Stimulated activated memory B cell treated with anti-CD40 and anti-IgM and Interleukin-4, amounts not matched to agents 10 μg/mL and 1 μg/mL and 100 μg/mL, for 72 hours (primary cell): ENCODE data around the gene GFM2.
"Not testable (repeated sequence)": the region's sequence is repeated elsewhere in the genome, so short reads cannot be mapped to it uniquely, and the experiment has no call there.

Source experiments
- ATAC-seq: fragments of 150-1000 bp; cut with Tn5 transposase; 2 replicates; pipeline ENCODE4 v1.10.0; 2021
- H3K27ac Mint-ChIP-seq: one replicate; pipeline ENCODE4 v1.8.0; 2022; ENCODE audit warnings: mild to moderate bottlenecking, mixed read lengths
- H3K27me3 Mint-ChIP-seq: one replicate; pipeline ENCODE4 v1.8.0; 2022; ENCODE audit warnings: mixed read lengths
- H3K36me3 Mint-ChIP-seq: one replicate; pipeline ENCODE4 v1.8.0; 2022; ENCODE audit warnings: mixed read lengths
- H3K4me1 Mint-ChIP-seq: one replicate; pipeline ENCODE4 v1.8.0; 2022; ENCODE audit warnings: mixed read lengths
- H3K4me3 Mint-ChIP-seq: one replicate; pipeline ENCODE4 v1.8.0; 2022; ENCODE audit warnings: mild to moderate bottlenecking, moderate library complexity, mixed read lengths
- H3K9me3 Mint-ChIP-seq: one replicate; pipeline ENCODE4 v1.8.0; 2022; ENCODE audit warnings: mixed read lengths

Gene GFM2

DNA sequence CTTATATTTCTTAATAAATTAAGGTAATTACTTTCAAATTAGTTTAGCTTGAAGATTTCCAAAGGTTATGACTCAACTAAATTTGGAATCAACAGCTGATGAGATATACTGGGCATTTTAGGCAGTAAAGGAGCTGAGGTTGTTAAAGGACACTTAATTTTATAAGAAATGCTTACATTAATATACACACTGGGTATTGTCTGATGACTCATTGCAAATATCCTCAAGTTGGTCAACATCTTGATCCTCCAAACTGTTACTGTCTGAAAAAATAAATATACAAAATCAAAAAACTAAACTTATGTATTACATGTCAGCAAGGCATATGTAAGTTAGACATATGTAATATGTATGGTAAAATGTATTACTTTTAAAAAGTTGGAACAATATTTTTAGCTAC lies 3.4 kb downstream of the GFM2 start:
- peaks cover 35% of the 10 kb centered on the region for H3K4me1 Mint-ChIP-seq
- H3K36me3 Mint-ChIP-seq, result peaks cover 22% of the 10 kb centered on the region
- no peak overlapping the region for H3K4me3 Mint-ChIP-seq
- no peaks in the 10 kb centered on the region for H3K9me3 Mint-ChIP-seq
- ATAC-seq, result no peak
- H3K27ac Mint-ChIP-seq, result no peak overlapping the region
- H3K27me3 Mint-ChIP-seq, result no peaks in the 10 kb centered on the region

GRCh38 chr5:74762599-74762998 lies 4.3 kb downstream of the GFM2 start:
- Mint-ChIP-seq H3K36me3 (peaks cover 29% of the 10 kb centered on the region), H3K4me3 (no peak overlapping the region), H3K27ac (no peak overlapping the region), H3K4me1 (peaks cover 30% of the 10 kb centered on the region), H3K27me3 (no peaks in the 10 kb centered on the region), H3K9me3 (no peaks in the 10 kb centered on the region)
- ATAC-seq, result no peak

DNA sequence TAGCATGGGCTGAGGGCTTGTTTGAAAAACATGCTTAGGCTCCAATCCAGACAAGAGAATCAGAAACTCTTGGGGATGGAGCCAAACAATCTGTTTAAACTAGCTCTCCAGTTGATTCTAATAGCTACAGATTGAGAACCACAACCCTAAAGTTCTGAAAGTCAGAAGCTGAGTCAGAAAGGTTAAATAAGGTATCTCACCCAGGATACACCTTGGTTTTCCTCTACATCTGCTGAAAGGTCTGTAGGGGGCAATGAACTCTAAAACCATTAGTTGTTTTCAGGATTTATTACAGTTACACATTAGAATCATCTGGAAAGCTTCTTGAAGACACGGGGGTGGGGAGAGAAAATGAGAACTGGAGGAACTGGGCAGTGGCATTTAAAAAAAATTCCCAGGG lies 5.7 kb downstream of the GFM2 start:
- H3K27me3 Mint-ChIP-seq, result no peaks in the 10 kb centered on the region
- peaks cover 37% of the 10 kb centered on the region for H3K36me3 Mint-ChIP-seq
- peaks cover 5% of the 10 kb centered on the region for H3K9me3 Mint-ChIP-seq
- ATAC-seq, result no peak
- no peak overlapping the region for H3K27ac Mint-ChIP-seq
- peaks cover 30% of the 10 kb centered on the region for H3K4me1 Mint-ChIP-seq
- H3K4me3 Mint-ChIP-seq, result no peak overlapping the region

GRCh38 chr5:74748742-74749141 lies 18.2 kb downstream of the GFM2 start:
- H3K4me3 Mint-ChIP-seq, ATAC-seq, H3K9me3 Mint-ChIP-seq, H3K27ac Mint-ChIP-seq, H3K4me1 Mint-ChIP-seq, H3K27me3 Mint-ChIP-seq: not testable (repeated sequence)
- peaks cover 76% of the 10 kb centered on the region for H3K36me3 Mint-ChIP-seq

- Mint-ChIP-seq H3K4me3 (no peak overlapping the region), H3K9me3 (no peaks in the 10 kb centered on the region), H3K27me3 (no peaks in the 10 kb centered on the region), H3K36me3 (peaks cover 54% of the 10 kb centered on the region), H3K27ac (no peak overlapping the region), H3K4me1 (no peaks in the 10 kb centered on the region)
- ATAC-seq, result no peak
Observed at GRCh38 chr5:74738406-74738805, 28.5 kb downstream of the GFM2 start.

- H3K27ac Mint-ChIP-seq, result no peak overlapping the region
- no peak overlapping the region for H3K4me3 Mint-ChIP-seq
- no peaks in the 10 kb centered on the region for H3K27me3 Mint-ChIP-seq
- H3K9me3 Mint-ChIP-seq, result no peaks in the 10 kb centered on the region
- ATAC-seq, result no peak
- H3K4me1 Mint-ChIP-seq, result no peaks in the 10 kb centered on the region
- H3K36me3 Mint-ChIP-seq, result peaks cover 62% of the 10 kb centered on the region
Observed at GRCh38 chr5:74736759-74737158, 30.2 kb downstream of the GFM2 start.

DNA sequence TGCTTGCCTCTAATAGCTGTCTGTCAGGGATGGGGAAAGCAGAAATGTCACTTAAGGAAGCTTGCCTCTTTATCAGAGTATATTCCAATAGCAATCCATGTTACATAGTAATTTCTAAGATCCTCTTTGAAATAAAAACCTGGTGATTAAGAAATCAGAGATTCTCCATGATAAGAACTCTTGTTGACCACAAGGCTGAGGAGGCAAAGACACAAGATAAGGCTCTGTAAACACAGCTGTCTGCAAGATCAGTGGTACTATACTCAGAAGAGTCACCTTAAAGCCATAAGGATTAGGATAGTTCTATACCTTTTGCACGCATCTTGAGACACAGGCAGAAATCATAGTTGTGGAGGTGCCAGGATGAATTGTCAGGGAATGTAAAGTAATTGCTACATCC lies 41.6 kb downstream of the GFM2 start:
- H3K4me1 Mint-ChIP-seq, result no peaks in the 10 kb centered on the region
- H3K27me3 Mint-ChIP-seq, result no peaks in the 10 kb centered on the region
- no peaks in the 10 kb centered on the region for H3K9me3 Mint-ChIP-seq
- no peak overlapping the region for H3K4me3 Mint-ChIP-seq
- ATAC-seq, result no peak
- peaks cover 42% of the 10 kb centered on the region for H3K36me3 Mint-ChIP-seq
- H3K27ac Mint-ChIP-seq, result no peak overlapping the region

DNA sequence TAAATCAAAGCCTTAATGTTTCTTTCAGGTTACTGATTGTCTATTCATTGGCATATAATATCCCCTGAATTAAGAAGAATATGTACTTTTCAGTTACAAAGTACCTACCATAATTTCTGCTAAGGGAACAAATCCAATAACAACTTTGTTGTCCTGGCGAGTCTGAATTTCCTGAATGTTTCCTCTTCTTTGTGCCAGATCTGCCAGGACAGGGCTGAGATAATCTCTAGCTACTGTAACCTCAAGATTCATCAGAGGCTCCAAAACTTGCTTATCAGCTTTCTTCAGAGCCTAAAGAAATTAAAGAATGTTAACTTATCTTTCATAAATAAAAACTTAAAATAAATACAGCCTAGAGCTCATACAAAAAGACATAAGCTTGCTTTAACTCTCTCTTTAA lies 44.6 kb downstream of the GFM2 start:
- no peak overlapping the region for H3K27ac Mint-ChIP-seq
- no peaks in the 10 kb centered on the region for H3K4me1 Mint-ChIP-seq
- H3K9me3 Mint-ChIP-seq, result no peaks in the 10 kb centered on the region
- H3K27me3 Mint-ChIP-seq, result no peaks in the 10 kb centered on the region
- peaks cover 50% of the 10 kb centered on the region for H3K36me3 Mint-ChIP-seq
- no peak for ATAC-seq
- H3K4me3 Mint-ChIP-seq, result no peak overlapping the region

GRCh38 chr5:74717596-74717995 lies 49.3 kb downstream of the GFM2 start:
- Mint-ChIP-seq H3K9me3 (no peaks in the 10 kb centered on the region), H3K4me1 (no peaks in the 10 kb centered on the region), H3K4me3 (no peak overlapping the region), H3K36me3 (peaks cover 53% of the 10 kb centered on the region), H3K27me3 (no peaks in the 10 kb centered on the region), H3K27ac (no peak overlapping the region)
- no peak for ATAC-seq

- Mint-ChIP-seq H3K4me3 (no peak overlapping the region), H3K27me3 (no peaks in the 10 kb centered on the region), H3K4me1 (no peaks in the 10 kb centered on the region), H3K9me3 (no peaks in the 10 kb centered on the region), H3K36me3 (peaks cover 34% of the 10 kb centered on the region), H3K27ac (no peak overlapping the region)
- ATAC-seq, result no peak
Observed at GRCh38 chr5:74693191-74693590, 73.7 kb downstream of the GFM2 start.

- no peak for ATAC-seq
- Mint-ChIP-seq H3K36me3 (peaks cover 13% of the 10 kb centered on the region), H3K27ac (no peak overlapping the region), H3K9me3 (no peaks in the 10 kb centered on the region), H3K27me3 (no peaks in the 10 kb centered on the region), H3K4me3 (no peak overlapping the region), H3K4me1 (peaks cover 21% of the 10 kb centered on the region)
Observed at GRCh38 chr5:74686962-74687751, 79.8 kb downstream of the GFM2 start.

- ATAC-seq, result peak; percentile 89
- Mint-ChIP-seq H3K27ac (peak overlapping the region; percentile 61), H3K9me3 (no peaks in the 10 kb centered on the region), H3K4me1 (peaks cover 30% of the 10 kb centered on the region), H3K4me3 (peak overlapping the region; percentile 74), H3K27me3 (no peaks in the 10 kb centered on the region), H3K36me3 (peaks cover 13% of the 10 kb centered on the region)
Observed at GRCh38 chr5:74685979-74686631, 80.8 kb downstream of the GFM2 start.

DNA sequence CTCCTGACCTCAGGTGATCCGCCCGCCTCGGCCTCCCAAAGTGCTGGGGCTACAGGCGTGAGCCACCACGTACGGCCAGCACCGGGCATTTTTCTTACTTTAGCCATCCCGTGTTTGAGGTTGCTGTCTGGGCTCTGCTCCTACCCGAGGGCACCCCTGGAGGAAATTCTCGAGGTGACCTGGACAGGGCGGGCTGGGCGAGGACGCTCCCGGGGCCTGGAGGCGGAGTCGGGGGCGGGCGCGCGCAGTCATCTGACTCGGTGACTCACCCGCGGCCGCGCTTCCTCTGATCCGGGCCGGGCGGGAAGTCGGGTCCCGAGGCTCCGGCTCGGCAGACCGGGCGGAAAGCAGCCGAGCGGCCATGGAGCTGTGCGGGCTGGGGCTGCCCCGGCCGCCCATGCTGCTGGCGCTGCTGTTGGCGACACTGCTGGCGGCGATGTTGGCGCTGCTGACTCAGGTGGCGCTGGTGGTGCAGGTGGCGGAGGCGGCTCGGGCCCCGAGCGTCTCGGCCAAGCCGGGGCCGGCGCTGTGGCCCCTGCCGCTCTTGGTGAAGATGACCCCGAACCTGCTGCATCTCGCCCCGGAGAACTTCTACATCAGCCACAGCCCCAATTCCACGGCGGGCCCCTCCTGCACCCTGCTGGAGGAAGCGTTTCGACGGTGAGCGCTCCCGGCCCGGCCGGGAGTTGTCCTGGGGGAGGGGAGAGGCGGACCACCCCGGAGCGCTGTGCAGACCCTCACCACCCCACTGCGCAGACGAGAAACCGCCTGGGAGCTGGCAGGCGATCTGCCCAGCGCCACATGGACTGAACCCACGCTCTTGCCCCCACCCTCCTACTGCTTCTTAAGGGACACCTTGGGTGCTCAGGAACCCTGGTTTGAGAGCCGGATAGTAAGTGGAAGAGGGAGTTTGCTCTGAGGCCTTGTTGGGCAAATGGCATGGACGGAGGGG lies 81.7 kb downstream of the GFM2 start, which contains the start of gene HEXB:
Gene HEXB (plus strand): TSS at position 334 of the 952 bp plus-strand sequence. CDS start 28 bp downstream, at position 362.
- ATAC-seq, result peak; percentile 89
- no peaks in the 10 kb centered on the region for H3K9me3 Mint-ChIP-seq
- H3K27ac Mint-ChIP-seq, result peak within 1 kb of the TSS; percentile 61
- H3K36me3 Mint-ChIP-seq, result peaks cover 4% of the 10 kb centered on the region
- peaks cover 30% of the 10 kb centered on the region for H3K4me1 Mint-ChIP-seq
- no peaks in the 10 kb centered on the region for H3K27me3 Mint-ChIP-seq
- peak within 1 kb of the TSS; percentile 76 for H3K4me3 Mint-ChIP-seq

- Mint-ChIP-seq H3K9me3 (no peaks in the 10 kb centered on the region), H3K4me1 (peaks cover 12% of the 10 kb centered on the region), H3K27ac (no peak overlapping the region), H3K36me3 (no peaks in the 10 kb centered on the region), H3K27me3 (peaks cover 12% of the 10 kb centered on the region), H3K4me3 (no peak overlapping the region)
- no peak for ATAC-seq
Observed at GRCh38 chr5:74679966-74680365, 87.0 kb downstream of the GFM2 start.

DNA sequence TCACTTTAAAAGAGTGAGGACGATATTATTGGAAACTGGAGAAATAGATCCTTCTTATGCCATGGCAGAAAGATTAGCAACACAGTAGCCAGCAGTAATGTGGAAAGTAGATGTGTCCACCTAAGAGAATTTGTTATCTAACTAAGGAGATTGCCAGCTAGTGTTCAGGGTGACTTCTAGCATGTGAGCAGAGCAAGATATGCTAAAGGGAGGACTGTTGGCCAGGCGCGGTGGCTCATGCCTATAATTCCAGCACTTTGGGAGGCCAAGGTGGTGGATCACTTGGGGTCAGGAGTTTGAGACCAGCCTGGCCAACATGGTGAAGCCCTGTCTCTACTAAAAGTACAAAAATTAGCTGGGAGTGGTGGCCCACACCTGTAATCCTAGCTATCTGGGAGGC lies 87.6 kb downstream of the GFM2 start:
- ATAC-seq, H3K36me3 Mint-ChIP-seq, H3K27ac Mint-ChIP-seq, H3K4me3 Mint-ChIP-seq, H3K9me3 Mint-ChIP-seq: not testable (repeated sequence)
- Mint-ChIP-seq H3K4me1 (peaks cover 12% of the 10 kb centered on the region), H3K27me3 (peaks cover 12% of the 10 kb centered on the region)
